ENCODE results near the gene USP33.
"Not testable (repeated sequence)": the region's sequence is repeated elsewhere in the genome, so short reads cannot be mapped to it uniquely, and the experiment has no call there.

USP33 gene

DNA sequence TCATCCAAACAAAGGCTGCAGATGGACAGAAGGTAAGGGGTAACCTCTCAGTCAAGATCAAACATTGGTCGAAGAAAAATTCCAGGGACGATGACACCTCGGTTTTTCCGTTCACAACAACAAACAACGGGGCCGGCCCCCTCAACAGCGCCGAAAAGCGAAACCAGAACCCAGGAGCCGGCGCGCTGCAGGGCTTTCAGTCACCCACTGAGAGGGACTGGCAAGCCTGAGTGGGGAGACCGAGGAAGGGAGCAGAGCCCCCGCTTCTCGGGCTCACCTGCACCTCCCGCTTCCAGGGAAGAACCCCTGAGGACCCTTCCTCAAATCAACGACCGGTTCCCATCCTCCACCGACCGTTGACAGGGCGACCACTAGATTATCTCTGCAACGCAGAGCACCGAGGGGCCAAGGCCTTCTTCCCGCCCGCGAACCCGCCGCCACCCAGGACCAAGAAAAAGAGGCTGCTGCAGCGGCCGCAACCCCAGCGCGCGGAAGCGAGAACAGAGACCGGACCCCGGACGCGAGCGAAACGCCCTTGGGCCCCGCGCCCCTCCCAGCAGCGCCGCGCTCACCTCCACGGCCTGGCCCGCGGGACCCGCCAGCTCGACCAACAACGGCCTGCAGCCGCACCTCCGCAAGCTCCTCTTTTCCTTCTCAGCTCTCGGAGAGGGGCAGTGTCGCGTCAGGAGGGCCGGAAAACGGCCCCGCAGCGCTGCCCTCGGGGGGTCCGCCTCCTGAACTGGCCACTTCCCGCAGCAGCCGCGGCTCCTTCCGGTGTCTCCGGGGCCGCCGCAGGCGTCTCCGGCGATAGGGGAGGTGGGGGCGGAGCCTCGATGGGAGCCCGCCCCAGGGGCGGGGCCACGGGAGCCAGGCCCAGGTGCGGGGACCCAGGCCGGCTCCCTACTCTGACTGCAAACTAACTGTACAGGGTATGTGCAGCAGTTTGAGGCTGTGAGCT is at the start of gene USP33:
Gene USP33 (minus strand): TSS at position 782 of the 958 bp plus-strand sequence. CDS start 18,155 bp downstream, outside the sequence.
- H3K4me3 Mint-ChIP-seq = peak within 1 kb of the TSS; percentile 96
- ATAC-seq = peak; percentile 99
- no peaks in the 10 kb centered on the region for H3K27me3 Mint-ChIP-seq
- H3K27ac Mint-ChIP-seq = peak within 1 kb of the TSS; percentile 93
- no peaks in the 10 kb centered on the region for H3K9me3 Mint-ChIP-seq
- H3K4me1 Mint-ChIP-seq = peaks cover 37% of the 10 kb centered on the region
- no peaks in the 10 kb centered on the region for H3K36me3 Mint-ChIP-seq

DNA sequence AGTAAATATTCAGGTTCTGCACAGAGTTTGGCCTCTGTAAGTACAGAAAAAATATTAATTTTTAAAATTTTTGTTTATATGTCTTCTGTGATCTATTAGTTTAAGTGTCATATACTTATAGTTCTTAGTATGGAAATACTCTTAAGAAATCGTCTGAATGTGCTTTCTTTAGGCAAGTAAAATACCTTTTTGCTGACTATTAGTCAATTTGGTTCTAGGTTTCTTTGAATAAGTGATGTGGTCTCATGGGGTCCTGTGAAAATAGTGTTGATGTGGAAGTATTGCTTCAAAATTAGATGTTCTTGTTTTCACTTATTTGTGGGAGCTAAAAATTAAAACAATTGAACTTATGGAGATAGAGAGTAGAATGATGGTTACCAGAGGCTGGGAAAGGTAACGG is 43.7 kb upstream of the USP33 start:
- peaks cover 59% of the 10 kb centered on the region for H3K36me3 Mint-ChIP-seq

DNA sequence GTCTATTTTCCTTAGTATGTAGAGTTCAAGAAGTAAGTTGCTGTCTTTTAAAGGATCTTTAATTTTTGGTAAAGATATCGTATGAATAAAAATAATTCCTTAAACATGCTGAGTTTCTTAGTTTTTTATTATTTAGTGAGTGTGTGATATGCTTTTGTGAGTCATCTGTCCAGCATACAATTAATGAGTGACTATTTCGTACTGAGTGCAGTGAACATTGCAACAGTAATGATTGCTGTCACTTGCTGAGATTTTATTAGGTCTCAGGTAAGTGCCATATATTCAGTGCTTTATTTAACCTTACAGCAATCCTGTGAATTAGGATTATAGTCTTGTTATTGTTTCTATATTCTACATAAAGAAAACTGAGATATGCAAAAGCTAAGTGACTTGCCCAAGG is 42.4 kb upstream of the USP33 start:
- H3K4me3 Mint-ChIP-seq = no peak overlapping the region
- H3K36me3 Mint-ChIP-seq = peaks cover 59% of the 10 kb centered on the region
- H3K4me1 Mint-ChIP-seq = peaks cover 12% of the 10 kb centered on the region
- no peak for ATAC-seq
- no peaks in the 10 kb centered on the region for H3K27me3 Mint-ChIP-seq
- no peaks in the 10 kb centered on the region for H3K9me3 Mint-ChIP-seq
- no peak overlapping the region for H3K27ac Mint-ChIP-seq

More for the DNA sequence above, 43.7 kb upstream of the USP33 start:
- no peaks in the 10 kb centered on the region for H3K27me3 Mint-ChIP-seq
- no peak overlapping the region for H3K4me3 Mint-ChIP-seq
- no peak overlapping the region for H3K27ac Mint-ChIP-seq
- no peaks in the 10 kb centered on the region for H3K9me3 Mint-ChIP-seq
- H3K4me1 Mint-ChIP-seq = peaks cover 11% of the 10 kb centered on the region
- no peak for ATAC-seq

DNA sequence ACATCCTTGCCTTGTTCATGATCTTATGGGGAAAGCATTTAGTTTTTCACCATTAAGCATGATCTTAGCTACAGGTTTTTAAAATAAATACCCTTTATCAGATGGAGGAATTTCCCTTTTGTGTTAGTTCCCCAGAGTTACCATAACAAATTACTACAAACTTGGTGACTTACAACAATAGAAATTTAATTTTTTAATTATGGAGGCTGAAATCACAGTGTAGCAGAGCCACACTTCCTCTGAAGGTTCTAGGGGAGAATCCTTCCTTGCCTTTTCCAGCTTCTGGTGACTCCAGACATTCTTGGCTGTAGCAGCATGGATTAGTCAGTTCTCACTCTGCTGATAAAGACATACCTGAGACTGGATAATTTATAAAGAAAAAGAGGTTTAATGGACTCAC is 38.3 kb upstream of the USP33 start:
- Mint-ChIP-seq H3K27me3 (no peaks in the 10 kb centered on the region), H3K4me3 (no peak overlapping the region), H3K36me3 (peaks cover 47% of the 10 kb centered on the region), H3K27ac (no peak overlapping the region), H3K9me3 (no peaks in the 10 kb centered on the region), H3K4me1 (peaks cover 17% of the 10 kb centered on the region)
- no peak for ATAC-seq

DNA sequence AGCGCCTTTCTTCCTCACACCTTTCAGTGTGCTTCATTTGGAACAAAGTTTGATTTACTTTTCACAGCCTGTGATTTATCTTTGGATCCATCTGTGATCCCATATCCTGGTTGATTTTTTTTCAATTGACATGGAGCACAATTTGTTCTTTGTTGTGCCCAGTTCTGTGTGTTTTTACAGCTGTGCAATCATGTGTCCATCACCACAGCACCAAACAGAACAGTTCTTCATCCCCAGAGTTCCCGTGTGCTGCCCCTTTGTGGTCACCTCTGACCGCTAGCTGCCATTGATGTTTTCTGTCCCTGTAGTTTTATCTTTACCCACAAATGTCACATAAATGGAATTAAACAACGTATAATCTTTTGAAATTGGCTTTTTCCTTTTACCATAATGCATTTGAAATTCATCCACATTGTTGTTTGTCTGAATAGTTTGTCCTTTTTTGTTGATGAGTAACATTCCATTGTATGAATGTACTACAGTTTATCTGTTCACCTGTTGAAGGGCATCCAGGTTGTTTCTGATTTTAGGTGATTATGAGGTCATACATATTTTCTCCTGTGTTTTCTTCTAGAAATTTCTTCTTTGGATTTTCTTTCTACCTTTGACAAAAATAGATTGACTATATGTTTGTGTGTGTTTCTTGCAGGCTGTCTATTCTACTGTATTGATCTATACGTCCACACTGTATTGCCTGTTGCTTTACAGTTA is 37.2 kb upstream of the USP33 start:
- no peak for ATAC-seq
- H3K27ac Mint-ChIP-seq = no peak overlapping the region
- H3K9me3 Mint-ChIP-seq = no peaks in the 10 kb centered on the region
- peaks cover 46% of the 10 kb centered on the region for H3K36me3 Mint-ChIP-seq
- H3K4me3 Mint-ChIP-seq = no peak overlapping the region
- H3K4me1 Mint-ChIP-seq = peaks cover 24% of the 10 kb centered on the region
- no peaks in the 10 kb centered on the region for H3K27me3 Mint-ChIP-seq

DNA sequence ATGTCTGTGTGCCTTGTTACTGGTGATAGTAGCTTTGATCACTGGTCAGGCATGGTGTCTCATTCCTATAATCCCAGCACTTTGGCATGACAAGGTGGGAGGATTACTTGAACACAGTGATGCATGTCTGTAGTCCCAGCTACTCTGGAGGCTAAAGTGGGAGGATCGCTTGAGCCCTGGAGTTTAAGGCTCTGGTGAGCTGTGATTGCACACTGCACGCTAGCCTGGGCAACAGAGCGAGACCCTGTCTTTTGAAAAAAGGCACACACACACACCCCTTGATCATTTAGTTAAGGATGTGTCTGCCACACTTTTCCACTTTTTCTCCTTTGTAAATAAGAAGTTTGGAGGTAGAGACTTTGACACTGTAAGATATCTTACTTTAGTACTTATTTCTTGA is 34.9 kb upstream of the USP33 start:
- peaks cover 47% of the 10 kb centered on the region for H3K36me3 Mint-ChIP-seq
- peaks cover 17% of the 10 kb centered on the region for H3K4me1 Mint-ChIP-seq
- H3K27me3 Mint-ChIP-seq = no peaks in the 10 kb centered on the region
- H3K4me3 Mint-ChIP-seq = no peak overlapping the region
- H3K9me3 Mint-ChIP-seq = no peaks in the 10 kb centered on the region
- no peak overlapping the region for H3K27ac Mint-ChIP-seq
- ATAC-seq = no peak

DNA sequence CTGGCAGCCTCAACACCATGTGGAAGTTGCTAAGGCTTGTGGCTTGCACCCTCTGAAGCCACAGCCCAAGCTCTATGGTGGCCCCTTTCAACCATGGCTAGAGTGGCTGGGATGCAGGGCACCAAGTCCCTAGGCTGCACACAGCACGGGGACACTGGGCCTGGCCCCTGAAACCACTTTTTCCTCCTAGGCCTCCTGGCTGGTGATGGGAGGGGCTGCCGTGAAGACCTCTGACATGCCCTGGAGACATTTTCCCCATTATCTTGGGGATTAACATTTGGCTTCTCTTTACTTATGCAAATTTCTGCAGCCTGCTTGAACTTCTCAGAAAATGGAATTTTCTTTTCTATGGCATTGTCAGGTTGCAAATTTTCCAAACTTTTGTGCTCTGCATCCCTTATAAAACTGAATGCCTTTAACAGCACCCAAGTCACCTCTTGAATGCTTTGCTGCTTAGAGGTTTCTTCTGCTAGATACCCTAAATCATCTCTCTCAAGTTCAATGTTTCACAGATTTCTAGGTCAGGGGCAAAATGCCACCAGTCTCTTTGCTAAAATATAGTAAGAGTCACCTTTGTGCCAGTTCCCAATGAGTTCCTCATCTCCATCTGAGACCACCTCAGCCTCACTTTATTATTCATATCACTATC is 26.6 kb upstream of the USP33 start:
- H3K36me3 Mint-ChIP-seq = peaks cover 63% of the 10 kb centered on the region
- H3K4me1 Mint-ChIP-seq, H3K4me3 Mint-ChIP-seq, H3K9me3 Mint-ChIP-seq, H3K27ac Mint-ChIP-seq, H3K27me3 Mint-ChIP-seq, ATAC-seq: not testable (repeated sequence)

DNA sequence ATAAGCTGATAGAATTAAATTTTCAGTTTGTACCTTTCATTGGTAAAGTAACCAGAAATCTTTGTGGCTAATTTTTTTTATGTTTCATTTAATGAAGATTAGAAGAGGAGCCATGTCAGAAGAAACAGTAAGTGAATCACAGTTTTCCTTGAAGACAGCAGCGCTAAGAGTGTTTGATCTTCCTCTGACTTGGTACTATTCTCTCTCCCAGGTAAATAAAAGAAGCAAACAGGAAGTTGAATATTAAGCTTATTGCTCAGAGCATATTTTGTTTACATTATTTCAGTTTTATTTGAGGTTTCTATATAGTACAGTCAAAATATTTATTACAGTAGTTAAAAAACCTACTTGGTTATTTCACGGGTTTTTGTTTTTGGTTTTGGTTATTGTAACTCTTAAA is 23.5 kb upstream of the USP33 start:
- ATAC-seq = no peak
- no peaks in the 10 kb centered on the region for H3K27me3 Mint-ChIP-seq
- H3K9me3 Mint-ChIP-seq = peaks cover 3% of the 10 kb centered on the region
- H3K36me3 Mint-ChIP-seq = peaks cover 40% of the 10 kb centered on the region
- peaks cover 24% of the 10 kb centered on the region for H3K4me1 Mint-ChIP-seq
- no peak overlapping the region for H3K4me3 Mint-ChIP-seq
- no peak overlapping the region for H3K27ac Mint-ChIP-seq

DNA sequence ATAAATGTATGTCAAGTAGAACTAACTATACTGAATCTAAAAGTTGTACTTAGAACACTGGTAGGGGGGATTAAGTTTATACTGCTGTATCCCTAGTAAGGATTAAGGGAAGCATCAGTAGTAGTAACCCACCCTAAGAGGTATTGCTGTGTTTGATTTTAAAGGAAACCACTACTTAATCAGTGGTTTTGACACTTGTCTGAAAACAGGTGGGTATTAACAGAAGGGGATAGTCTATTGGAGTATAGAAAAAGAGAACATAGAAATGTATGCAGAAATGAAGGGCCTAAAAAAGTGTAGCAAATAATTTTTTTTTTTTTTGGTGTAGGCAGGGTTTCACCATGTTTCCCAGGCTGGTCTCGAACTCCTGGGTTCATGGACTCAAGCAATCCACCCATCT is 22.0 kb upstream of the USP33 start:
- Mint-ChIP-seq H3K27me3 (no peaks in the 10 kb centered on the region), H3K27ac (no peak overlapping the region), H3K4me1 (peaks cover 24% of the 10 kb centered on the region), H3K9me3 (peaks cover 2% of the 10 kb centered on the region), H3K4me3 (no peak overlapping the region), H3K36me3 (peaks cover 26% of the 10 kb centered on the region)
- ATAC-seq = no peak

DNA sequence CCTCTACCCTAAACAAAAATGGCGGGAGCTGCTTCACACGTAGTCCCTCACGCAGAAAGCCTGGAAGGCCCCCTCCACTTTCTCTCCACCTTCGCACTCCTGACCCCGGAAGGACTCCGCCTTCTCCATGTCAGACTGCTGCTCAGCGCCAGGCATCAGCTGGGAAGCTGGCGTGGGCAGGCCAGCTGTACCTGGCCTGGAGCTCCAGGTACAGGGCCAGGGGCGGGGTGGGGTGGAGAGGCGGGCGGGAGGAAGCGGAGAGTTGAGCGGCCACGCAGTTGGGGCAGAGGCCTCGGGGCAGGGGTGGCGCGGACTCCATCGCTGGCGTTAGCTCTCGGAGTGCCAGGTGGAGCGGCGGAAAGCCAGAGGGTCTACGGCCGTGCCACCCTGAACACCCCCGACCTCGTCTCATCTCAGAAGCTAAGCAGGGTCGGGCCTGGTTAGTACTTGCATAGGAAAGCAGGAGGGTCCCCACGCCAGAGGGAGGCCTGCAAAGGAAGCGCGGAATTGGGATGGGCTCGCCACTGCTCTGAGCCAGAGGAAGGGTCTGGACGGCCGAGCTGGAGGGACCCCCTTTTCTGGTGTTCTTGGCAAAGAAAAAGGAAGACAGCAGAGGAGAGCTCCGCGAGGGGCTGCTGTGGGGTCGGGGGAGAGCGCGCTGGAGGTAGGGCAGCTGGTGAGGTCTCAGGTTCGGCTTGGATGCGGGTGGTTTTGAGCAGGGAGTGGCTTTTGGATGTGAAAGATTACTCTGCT is 20.1 kb upstream of the USP33 start, which contains the start of gene MIGA1:
Gene MIGA1 (plus strand): TSS at position 121 of the 753 bp plus-strand sequence. CDS start 3,604 bp downstream, outside the sequence.
- H3K4me3 Mint-ChIP-seq = peak within 1 kb of the TSS; percentile 93
- H3K27me3 Mint-ChIP-seq = no peaks in the 10 kb centered on the region

DNA sequence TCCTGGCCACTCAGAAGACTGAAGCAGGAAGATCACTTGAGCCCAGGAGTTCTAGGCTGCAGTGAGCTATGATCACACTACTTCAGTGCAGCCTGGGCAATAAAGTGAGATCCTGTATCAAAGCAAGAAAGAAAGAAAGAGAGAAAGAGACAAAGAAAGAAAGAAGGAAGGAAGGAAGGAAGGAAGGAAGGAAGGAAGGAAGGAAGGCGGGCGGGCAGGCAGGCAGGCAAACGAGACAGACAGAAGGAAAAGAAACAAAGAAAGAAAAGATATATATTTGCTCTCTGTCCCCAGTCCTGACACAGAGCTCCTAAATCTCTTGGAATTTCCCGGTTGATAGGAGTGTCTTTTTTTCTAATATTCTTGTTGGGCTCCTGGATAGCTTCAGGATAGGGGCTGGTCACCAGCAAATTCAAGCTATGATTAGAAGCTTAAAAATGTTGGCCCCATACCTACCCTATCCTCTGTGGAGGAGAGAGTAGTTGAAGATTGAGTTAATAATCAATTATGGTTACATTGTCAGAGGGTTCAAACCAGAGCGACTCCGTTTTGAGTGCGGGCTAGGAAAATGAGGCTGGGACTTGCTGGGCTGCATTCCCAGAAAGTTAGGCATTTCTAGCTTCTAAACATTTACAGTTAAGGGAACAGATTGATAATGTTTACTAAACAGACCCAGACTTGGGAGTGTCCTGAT is 16.5 kb upstream of the USP33 start:
- Mint-ChIP-seq H3K9me3 (no peaks in the 10 kb centered on the region), H3K27ac (no peak overlapping the region), H3K27me3 (peaks cover 1% of the 10 kb centered on the region), H3K36me3 (no peaks in the 10 kb centered on the region), H3K4me3 (no peak overlapping the region), H3K4me1 (peaks cover 23% of the 10 kb centered on the region)
- ATAC-seq = no peak

More for the DNA sequence above, 20.1 kb upstream of the USP33 start, which contains the start of gene MIGA1:
- H3K4me1 Mint-ChIP-seq = peaks cover 31% of the 10 kb centered on the region
- peak within 1 kb of the TSS; percentile 91 for H3K27ac Mint-ChIP-seq
- peak; percentile 97 for ATAC-seq
- H3K36me3 Mint-ChIP-seq = peaks cover 6% of the 10 kb centered on the region
- H3K9me3 Mint-ChIP-seq = no peaks in the 10 kb centered on the region

DNA sequence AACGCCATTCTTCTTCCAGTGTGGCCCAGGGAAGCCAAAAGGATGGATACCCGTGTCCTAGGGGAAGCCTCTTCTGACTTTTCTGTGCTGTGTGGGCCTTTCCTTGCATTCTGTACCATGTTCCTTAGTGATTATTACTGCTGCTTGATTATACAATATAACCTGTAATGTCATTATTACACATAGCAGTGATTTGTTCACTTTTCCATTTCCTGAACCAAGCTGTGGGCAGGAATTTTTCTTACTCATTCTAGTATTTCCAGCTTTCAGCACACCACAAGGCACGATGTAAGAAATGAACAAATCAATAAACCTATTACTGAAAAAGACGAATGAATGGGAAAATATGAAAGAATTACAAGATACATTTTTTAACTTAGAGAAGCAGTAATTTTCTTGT is 8.4 kb upstream of the USP33 start:
- no peak for ATAC-seq

DNA sequence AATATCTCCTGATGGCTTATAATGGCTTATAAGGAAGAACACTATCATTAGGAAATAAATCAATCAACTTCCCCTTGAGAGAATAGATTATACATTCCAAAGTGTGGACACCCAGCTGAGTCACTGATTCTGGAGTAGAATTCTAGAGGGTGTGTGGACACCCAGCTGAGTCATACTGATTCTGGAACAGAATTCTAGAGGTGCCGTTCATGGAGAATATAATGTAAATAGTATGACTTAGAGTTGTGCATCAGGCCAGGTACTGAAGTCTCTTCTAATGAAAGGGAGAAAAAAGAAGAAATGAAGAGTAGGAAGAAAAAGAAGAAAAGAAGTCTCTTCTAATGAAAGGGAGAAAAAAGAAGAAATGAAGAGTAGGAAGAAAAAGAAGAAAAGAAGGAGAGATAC is 2.4 kb upstream of the USP33 start:
- Mint-ChIP-seq H3K36me3 (no peaks in the 10 kb centered on the region), H3K27me3 (no peaks in the 10 kb centered on the region), H3K27ac (no peak overlapping the region), H3K9me3 (no peaks in the 10 kb centered on the region), H3K4me3 (no peak overlapping the region), H3K4me1 (peaks cover 15% of the 10 kb centered on the region)
- no peak for ATAC-seq

More for the DNA sequence above, 8.4 kb upstream of the USP33 start:
- Mint-ChIP-seq H3K27ac (no peak overlapping the region), H3K4me1 (peaks cover 9% of the 10 kb centered on the region), H3K4me3 (no peak overlapping the region), H3K27me3 (peaks cover 8% of the 10 kb centered on the region), H3K9me3 (no peaks in the 10 kb centered on the region), H3K36me3 (no peaks in the 10 kb centered on the region)

DNA sequence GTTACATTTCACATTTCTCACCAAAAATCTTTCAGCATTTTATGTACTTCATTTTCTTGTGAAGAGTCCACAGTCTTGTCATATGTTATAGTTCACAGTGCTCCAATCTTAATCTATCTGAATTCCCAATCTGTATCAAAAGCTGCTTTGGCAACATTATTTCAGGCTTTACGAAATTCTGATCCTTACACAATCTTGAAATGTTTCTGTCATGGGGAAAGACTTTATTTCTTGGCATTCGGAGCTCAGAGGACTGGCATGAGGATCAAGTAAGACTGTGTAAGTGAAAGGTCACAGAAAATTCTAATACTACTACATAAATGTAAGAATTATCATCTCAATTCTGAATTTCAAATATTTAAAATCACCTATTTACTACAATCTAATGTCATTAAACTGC is 2.0 kb downstream of the USP33 start:
- no peaks in the 10 kb centered on the region for H3K9me3 Mint-ChIP-seq
- no peak for ATAC-seq
- H3K27me3 Mint-ChIP-seq = no peaks in the 10 kb centered on the region
- no peak overlapping the region for H3K27ac Mint-ChIP-seq
- H3K4me3 Mint-ChIP-seq = no peak overlapping the region
- no peaks in the 10 kb centered on the region for H3K36me3 Mint-ChIP-seq
- peaks cover 42% of the 10 kb centered on the region for H3K4me1 Mint-ChIP-seq
